Ammon's horn (tissue), 1 donor: ENCODE results near the gene KMT2E.

Source experiments
- DNase-seq: peaks from one replicate; pipeline ENCODE4 v3.0.0-alpha.2; 2016; ENCODE audit warnings: low spot score

Gene KMT2E

GRCh38 chr7:105130580-105130979 is 116.6 kb downstream of the KMT2E start:
- DNase-seq, result no peak

- no peak for DNase-seq
These were observed 117.1 kb downstream of the KMT2E start for GRCh38 chr7:105131033-105131656.

DNA sequence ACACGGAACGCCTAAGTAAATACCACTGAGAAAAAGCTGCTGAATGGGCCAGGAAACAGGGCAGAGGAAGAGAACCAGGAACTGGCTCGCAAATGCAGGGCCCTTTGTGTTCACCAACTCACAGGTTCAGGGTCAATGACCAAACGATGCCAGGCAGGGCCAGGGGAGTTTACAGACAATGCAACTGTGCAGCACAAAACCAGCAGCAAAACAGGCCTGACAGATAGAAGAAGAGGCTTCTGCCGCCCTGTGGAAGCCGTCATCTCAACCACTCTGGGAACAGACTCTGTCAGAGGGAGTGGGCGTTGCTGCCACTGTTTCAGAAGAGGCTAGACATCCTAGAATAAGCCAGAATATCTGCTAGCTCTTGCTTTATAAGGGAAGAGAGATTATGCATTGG is 117.9 kb downstream of the KMT2E start:
- peak; percentile 74 for DNase-seq

GRCh38 chr7:105132335-105132734 is 118.3 kb downstream of the KMT2E start:
- DNase-seq, result no peak

GRCh38 chr7:105132835-105133234 is 118.8 kb downstream of the KMT2E start:
- no peak for DNase-seq

GRCh38 chr7:105133358-105133757 is 119.4 kb downstream of the KMT2E start:
- DNase-seq, result no peak

GRCh38 chr7:105133986-105134655 is 120.1 kb downstream of the KMT2E start:
- DNase-seq, result no peak

DNA sequence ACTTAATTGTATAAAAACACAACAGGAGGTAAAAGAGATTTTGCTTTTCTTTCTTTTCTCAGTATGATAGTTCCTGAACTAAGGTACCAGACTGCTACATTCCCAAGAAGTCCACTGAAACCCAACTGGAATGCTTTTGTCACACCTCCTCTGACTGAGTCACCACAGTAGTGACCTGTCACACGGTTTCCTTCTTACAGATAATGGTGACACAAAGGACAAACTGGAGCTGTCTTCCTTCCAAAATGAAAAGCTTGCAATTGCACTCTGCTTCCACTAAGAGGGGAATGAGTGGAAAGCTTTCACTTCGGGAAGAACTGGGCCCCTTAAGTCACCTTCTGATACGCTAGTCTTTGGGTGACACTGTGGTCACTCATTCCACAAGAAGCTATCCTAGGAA is 122.2 kb downstream of the KMT2E start:
- no peak for DNase-seq

GRCh38 chr7:105137898-105138297 is 123.9 kb downstream of the KMT2E start:
- no peak for DNase-seq

DNA sequence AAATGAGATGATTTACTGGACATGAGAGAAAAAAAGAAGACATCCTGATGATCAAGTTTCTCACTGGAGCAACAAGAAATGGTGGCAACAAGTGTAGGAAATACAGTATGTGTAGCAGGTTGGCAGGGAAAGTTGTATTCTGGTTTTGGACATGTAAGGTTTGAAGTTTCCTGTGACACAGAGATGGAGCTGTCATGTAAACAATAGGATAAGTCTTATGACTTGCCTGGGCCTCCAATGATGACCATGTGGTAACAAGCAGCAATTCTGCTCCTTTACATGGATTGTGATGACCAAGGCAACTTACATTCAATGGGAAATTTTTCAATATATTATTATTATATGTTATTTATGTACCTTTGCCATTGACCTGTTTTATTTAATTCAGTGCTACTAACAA is 125.4 kb downstream of the KMT2E start:
- no peak for DNase-seq

DNA sequence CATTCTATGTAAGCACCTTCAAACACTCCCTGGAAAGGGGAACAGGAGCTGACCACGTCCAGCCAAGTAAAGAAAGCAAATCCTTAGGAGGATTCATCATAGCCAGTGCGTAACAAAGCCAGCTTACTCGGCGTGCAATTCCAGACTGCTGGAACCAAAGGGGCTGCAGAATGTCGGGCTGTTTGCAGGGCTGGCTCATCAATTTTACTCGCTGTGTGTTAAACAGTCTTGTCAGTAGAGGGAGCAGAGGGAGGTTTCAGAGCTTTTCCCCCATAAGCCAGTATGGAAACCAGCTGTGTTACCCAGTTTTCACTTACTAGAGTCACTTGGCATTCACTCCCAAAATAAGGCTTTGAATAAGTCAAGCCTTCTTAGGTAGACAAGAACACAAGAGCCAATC is 127.1 kb downstream of the KMT2E start:
- peak; percentile 63 for DNase-seq

- no peak for DNase-seq
These were observed 135.8 kb downstream of the KMT2E start for GRCh38 chr7:105149827-105150226.

GRCh38 chr7:105151152-105151551 is 137.1 kb downstream of the KMT2E start:
- no peak for DNase-seq

DNA sequence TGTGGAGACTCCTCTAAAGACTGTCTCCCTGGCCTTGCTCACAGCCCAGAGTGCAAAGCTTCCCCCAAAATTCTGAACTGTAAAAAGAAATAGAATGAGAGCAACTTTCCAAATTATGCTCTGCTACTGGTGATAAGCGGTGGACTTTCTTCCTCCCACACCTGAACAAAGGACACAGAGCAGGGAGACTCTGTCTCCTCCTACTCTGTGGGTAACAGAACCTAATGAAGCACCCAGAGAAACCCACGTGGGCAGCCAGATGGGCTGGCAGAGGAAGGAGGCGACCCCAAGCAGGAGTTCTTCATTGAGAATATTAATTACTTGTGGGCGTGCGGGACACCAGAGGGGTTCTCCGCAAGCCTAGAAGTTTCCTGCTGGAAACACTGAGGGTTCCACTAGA is 139.5 kb downstream of the KMT2E start:
- no peak for DNase-seq

- DNase-seq, result no peak
These were observed 140.1 kb downstream of the KMT2E start for GRCh38 chr7:105154084-105154483.

GRCh38 chr7:105156731-105157130 is 142.7 kb downstream of the KMT2E start:
- DNase-seq, result no peak

DNA sequence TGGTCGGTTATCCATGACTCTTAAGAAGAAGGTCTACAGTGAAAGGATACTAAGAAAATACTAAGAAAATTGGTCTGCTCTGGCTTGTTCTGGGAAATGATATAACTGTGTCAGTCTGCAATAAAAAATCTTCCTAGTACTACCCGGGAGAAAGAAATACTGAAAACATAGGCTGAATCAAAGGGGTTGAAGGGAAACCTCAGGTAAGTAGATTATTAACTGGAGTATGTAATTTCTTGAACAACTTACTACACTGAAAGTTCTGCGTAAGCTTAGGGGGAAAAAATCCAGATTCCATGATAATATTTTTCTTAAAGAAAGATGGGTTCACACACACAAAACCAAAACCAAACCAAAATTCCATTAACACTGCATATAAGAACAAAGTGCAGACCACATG is 143.3 kb downstream of the KMT2E start:
- DNase-seq, result no peak

DNA sequence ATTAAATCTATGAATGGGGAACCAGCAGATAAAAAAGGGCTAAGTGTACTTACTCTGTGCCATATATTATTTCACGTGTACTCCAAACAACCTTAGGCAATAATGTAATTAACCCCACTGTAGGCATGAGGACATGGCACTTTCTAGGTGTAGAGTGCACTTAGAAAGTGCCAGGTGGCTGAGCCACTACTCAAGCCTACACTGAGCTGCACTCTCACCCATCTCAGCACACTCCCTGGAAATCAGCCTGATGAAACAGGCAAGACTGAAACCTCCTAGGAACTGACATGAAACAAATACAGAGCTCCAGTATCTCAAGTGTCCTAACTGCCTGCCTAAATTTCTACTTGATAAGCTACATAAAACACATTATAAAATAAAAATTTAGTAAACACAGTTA is 147.4 kb downstream of the KMT2E start:
- DNase-seq, result no peak
